OCI-LY1 (cell line): ENCODE results near the gene PPP1CB.

Source experiments
- H2AFZ ChIP-seq: fragments of 200-600 bp; sonication (generic), shearing (Covaris generic); 2 replicates; pipeline ENCODE4 v1.6.0; 2014; ENCODE audit warnings: antibody characterized with exemption, mild to moderate bottlenecking, low read length
- H3F3A ChIP-seq: fragments of 200-600 bp; sonication (generic), shearing (Covaris generic); 2 replicates; pipeline ENCODE4 v1.6.0; 2014; ENCODE audit warnings: mild to moderate bottlenecking, antibody characterized with exemption, low read length, moderate library complexity; ENCODE audit not compliant: insufficient read depth
- H3K27ac ChIP-seq: fragments of 200-600 bp; sonication (generic); 2 replicates; pipeline ENCODE4 v1.5.1; 2014; ENCODE audit warnings: low read length, mixed run types, mild to moderate bottlenecking, low read depth; ENCODE audit not compliant: poor library complexity, severe bottlenecking
- H3K27me3 ChIP-seq: fragments of 200-600 bp; sonication (generic); 2 replicates; pipeline ENCODE4 v1.6.0; 2014; ENCODE audit warnings: antibody characterized with exemption, mild to moderate bottlenecking, low read length, moderate library complexity; ENCODE audit not compliant: insufficient read depth
- H3K36me3 ChIP-seq: fragments of 200-600 bp; sonication (generic); 2 replicates; pipeline ENCODE4 v1.6.1; 2014; ENCODE audit warnings: mild to moderate bottlenecking, antibody characterized with exemption, low read length, moderate library complexity, mixed read lengths; ENCODE audit not compliant: insufficient read depth
- H3K4me1 ChIP-seq: fragments of 200-600 bp; sonication (generic); 2 replicates; pipeline ENCODE4 v1.5.1; 2014; ENCODE audit warnings: mild to moderate bottlenecking, low read length, moderate library complexity; ENCODE audit not compliant: insufficient read depth, severe bottlenecking
- H3K4me2 ChIP-seq: fragments of 200-600 bp; sonication (generic), shearing (Covaris generic); 2 replicates; pipeline ENCODE4 v1.6.1; 2014; ENCODE audit warnings: low read length
- H3K4me3 ChIP-seq: fragments of 200-600 bp; sonication (generic); 2 replicates; pipeline ENCODE4 v1.5.1; 2014; ENCODE audit warnings: low read length, low read depth, mild to moderate bottlenecking, mixed read lengths; ENCODE audit not compliant: poor library complexity, severe bottlenecking
- H3K79me2 ChIP-seq: fragments of 200-600 bp; shearing (Covaris generic); 2 replicates; pipeline ENCODE4 v1.6.1; 2016; ENCODE audit warnings: mixed run types, low read length, mixed read lengths; ENCODE audit not compliant: insufficient read depth
- H3K9ac ChIP-seq: fragments of 200-600 bp; sonication (generic), shearing (Covaris generic); 2 replicates; pipeline ENCODE4 v1.6.1; 2014; ENCODE audit warnings: mild to moderate bottlenecking, low read length, mixed read lengths
- H3K9me2 ChIP-seq: fragments of 200-600 bp; sonication (generic), shearing (Covaris generic); 2 replicates; pipeline ENCODE4 v1.6.1; 2014; ENCODE audit warnings: low read depth, mild to moderate bottlenecking, low read length, mixed read lengths
- H3K9me3 ChIP-seq: fragments of 200-600 bp; shearing (Covaris generic); 2 replicates; pipeline ENCODE4 v1.6.1; 2014; ENCODE audit warnings: low read length, mixed read lengths
- H4K20me1 ChIP-seq: fragments of 200-600 bp; sonication (generic), shearing (Covaris generic); 2 replicates; pipeline ENCODE4 v1.6.0; 2016; ENCODE audit warnings: mild to moderate bottlenecking, low read length; ENCODE audit not compliant: insufficient read depth
- CTCF ChIP-seq: fragments of 200-600 bp; sonication (generic), shearing (Covaris generic); IDR thresholded peaks from 2 replicates; pipeline ENCODE4 v1.5.1; 2017; ENCODE audit warnings: mild to moderate bottlenecking, antibody characterized with exemption, low read length, moderate library complexity, mixed read lengths
- EZH2 ChIP-seq: fragments of 200-600 bp; sonication (generic), shearing (Covaris generic); IDR thresholded peaks from 2 replicates; pipeline ENCODE4 v1.8.0; 2017; ENCODE audit warnings: borderline replicate concordance, mixed run types, mild to moderate bottlenecking, antibody characterized with exemption, low read length, moderate library complexity, mixed read lengths

Gene PPP1CB

GRCh38 chr2:28772351-28772750 lies 20.7 kb downstream of the PPP1CB start:
- Histone ChIP-seq H3K9ac (no peak overlapping the region), H3K4me2 (no peak overlapping the region), H3K79me2 (peaks cover 85% of the 10 kb centered on the region), H4K20me1 (peaks cover 8% of the 10 kb centered on the region; the same call in 1 of the 2 replicates), H3K4me1 (peaks cover 4% of the 10 kb centered on the region), H3F3A (no peaks in the 10 kb centered on the region), H3K36me3 (peaks cover 9% of the 10 kb centered on the region), H3K9me3 (0 out of 2 replicates have a peak, but pooled peaks cover 8% of the 10 kb centered on the region), H2AFZ (no peak overlapping the region), H3K27ac (no peak overlapping the region), H3K27me3 (no peaks in the 10 kb centered on the region), H3K4me3 (no peak overlapping the region), H3K9me2 (no peaks in the 10 kb centered on the region)
- TF ChIP-seq CTCF (no peak), EZH2 (no peak)

- Histone ChIP-seq H3K36me3 (peaks cover 47% of the 10 kb centered on the region), H3K4me1 (no peaks in the 10 kb centered on the region), H4K20me1 (peaks cover 8% of the 10 kb centered on the region; the same call in 1 of the 2 replicates), H3K4me3 (no peak overlapping the region), H3K9me2 (no peaks in the 10 kb centered on the region), H3K27ac (no peak overlapping the region), H3K9ac (no peak overlapping the region), H3K4me2 (no peak overlapping the region), H2AFZ (no peak overlapping the region), H3F3A (no peaks in the 10 kb centered on the region), H3K9me3 (no peaks in the 10 kb centered on the region), H3K79me2 (peaks cover 47% of the 10 kb centered on the region), H3K27me3 (no peaks in the 10 kb centered on the region)
- no peak for TF ChIP-seq CTCF
- no peak for TF ChIP-seq EZH2
Observed at GRCh38 chr2:28776471-28776870, 24.8 kb downstream of the PPP1CB start.

GRCh38 chr2:28778392-28778791 lies 26.8 kb downstream of the PPP1CB start:
- Histone ChIP-seq H3F3A (no peaks in the 10 kb centered on the region), H3K9me3 (no peaks in the 10 kb centered on the region), H3K9ac (no peak overlapping the region), H4K20me1 (0 out of 2 replicates have a peak, but pooled peaks cover under 1% of the 10 kb centered on the region), H3K9me2 (no peaks in the 10 kb centered on the region), H2AFZ (no peak overlapping the region), H3K4me2 (no peak overlapping the region), H3K36me3 (peaks cover 65% of the 10 kb centered on the region), H3K4me3 (no peak overlapping the region), H3K27me3 (no peaks in the 10 kb centered on the region), H3K4me1 (no peaks in the 10 kb centered on the region), H3K79me2 (peaks cover 28% of the 10 kb centered on the region), H3K27ac (no peak overlapping the region)
- no peak for TF ChIP-seq CTCF
